HEK293T (cell line): Measurements from ENCODE around the gene APOA5.

Experiments used
- CTCF ChIA-PET: fragments of 350-600 bp; formaldehyde crosslinking; extraction: SDS; loops from one replicate; lab custom pipeline; 2021; ENCODE audit warnings: antibody characterized with exemption, inconsistent platforms; lab: Yijun Ruan, JAX
- POLR2A ChIA-PET: fragments of 350-600 bp; formaldehyde crosslinking; extraction: SDS; loops from one replicate; lab custom pipeline; 2020; ENCODE audit warnings: antibody characterized with exemption, inconsistent platforms; lab: Yijun Ruan, JAX
- DNase-seq: peaks from one replicate; pipeline ENCODE4 v3.0.0; 2012; ENCODE audit warnings: mixed read lengths; ENCODE audit errors: extremely low spot score
- ARNT ChIP-seq: fragments of 450-650 bp; IDR thresholded peaks from 2 replicates; pipeline ENCODE4 v1.6.1; 2017; ENCODE audit warnings: mild to moderate bottlenecking
- BHLHE40 ChIP-seq: fragments of 450-650 bp; IDR thresholded peaks from 2 replicates; pipeline ENCODE4 v1.6.1; 2016; ENCODE audit warnings: mild to moderate bottlenecking, moderate library complexity, borderline replicate concordance
- CTBP1 ChIP-seq: fragments of 450-650 bp; IDR thresholded peaks from 2 replicates; pipeline ENCODE4 v1.6.1; 2016; ENCODE audit warnings: borderline replicate concordance
- ELF4 ChIP-seq: fragments of 450-650 bp; IDR thresholded peaks from 2 replicates; pipeline ENCODE4 v1.6.1; 2017; ENCODE audit warnings: antibody characterized with exemption
- FOXA1 ChIP-seq: fragments of 450-650 bp; IDR thresholded peaks from 2 replicates; pipeline ENCODE4 v1.6.1; 2016; ENCODE audit warnings: mild to moderate bottlenecking
- FOXK2 ChIP-seq: fragments of 450-650 bp; IDR thresholded peaks from 2 replicates; pipeline ENCODE4 v1.6.1; 2016; ENCODE audit warnings: mild to moderate bottlenecking
- FOXM1 ChIP-seq: fragments of 450-650 bp; IDR thresholded peaks from 2 replicates; pipeline ENCODE4 v1.6.1; 2017; ENCODE audit warnings: mild to moderate bottlenecking, borderline replicate concordance
- HDGF ChIP-seq: fragments of 450-650 bp; IDR thresholded peaks from 2 replicates; pipeline ENCODE4 v1.6.1; 2017; ENCODE audit warnings: antibody characterized with exemption, borderline replicate concordance
- L3MBTL2 ChIP-seq: fragments of 450-650 bp; conservative IDR thresholded peaks from 2 replicates; pipeline ENCODE4 v1.6.1; 2016; ENCODE audit warnings: mild to moderate bottlenecking
- LEF1 ChIP-seq: fragments of 450-650 bp; IDR thresholded peaks from 2 replicates; pipeline ENCODE4 v1.6.1; 2017; ENCODE audit warnings: mild to moderate bottlenecking, borderline replicate concordance
- NFRKB ChIP-seq: fragments of 450-650 bp; IDR thresholded peaks from 2 replicates; pipeline ENCODE4 v1.6.1; 2016; ENCODE audit warnings: mild to moderate bottlenecking, moderate library complexity
- SP1 ChIP-seq: fragments of 450-650 bp; IDR thresholded peaks from 2 replicates; pipeline ENCODE4 v1.6.1; 2017
- TARDBP ChIP-seq: fragments of 450-650 bp; IDR thresholded peaks from 2 replicates; pipeline ENCODE4 v1.6.1; 2016
- ZNF384 ChIP-seq: fragments of 450-650 bp; IDR thresholded peaks from 2 replicates; pipeline ENCODE4 v1.6.1; 2016
- TF ChIP-seq, protein P1 (sequence below): fragments of 450-650 bp; IDR thresholded peaks from 2 replicates; pipeline ENCODE4 v1.6.1; 2016

Gene APOA5

GRCh38 chr11:116791002-116791812 is 472 bp downstream of the APOA5 start:
- TF ChIP-seq FOXM1 (no peak), LEF1 (no peak), ARNT (no peak), TARDBP (no peak), FOXK2 (no peak), CTBP1 (no peak), HDGF (no peak), ELF4 (no peak), L3MBTL2 (no peak)
- TF ChIP-seq, protein P1, sequence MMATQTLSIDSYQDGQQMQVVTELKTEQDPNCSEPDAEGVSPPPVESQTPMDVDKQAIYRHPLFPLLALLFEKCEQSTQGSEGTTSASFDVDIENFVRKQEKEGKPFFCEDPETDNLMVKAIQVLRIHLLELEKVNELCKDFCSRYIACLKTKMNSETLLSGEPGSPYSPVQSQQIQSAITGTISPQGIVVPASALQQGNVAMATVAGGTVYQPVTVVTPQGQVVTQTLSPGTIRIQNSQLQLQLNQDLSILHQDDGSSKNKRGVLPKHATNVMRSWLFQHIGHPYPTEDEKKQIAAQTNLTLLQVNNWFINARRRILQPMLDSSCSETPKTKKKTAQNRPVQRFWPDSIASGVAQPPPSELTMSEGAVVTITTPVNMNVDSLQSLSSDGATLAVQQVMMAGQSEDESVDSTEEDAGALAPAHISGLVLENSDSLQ: no peak
- ChIA-PET POLR2A (interaction anchor here (2.4 kb wide), 1 partner anchor 45 kb away, joined by 28 read pairs; no protein-coding TSS in a partner anchor), CTCF (interaction anchor here (0.6 to 3.3 kb wide), 14 partner anchors 8 to 348 kb away, joined by 3 to 56 read pairs (median 3); partner anchors contain the start of genes APOA1 and SIK3)
- DNase-seq: peak; percentile 92

- ChIA-PET POLR2A (interaction anchor here (1.2 to 2.4 kb wide), 2 partner anchors 43 to 46 kb away, joined by 4 to 28 read pairs; no protein-coding TSS in a partner anchor), CTCF (interaction anchor here (0.5 to 3.3 kb wide), 11 partner anchors 10 to 348 kb away, joined by 3 to 56 read pairs (median 3); partner anchors contain the start of genes APOA1 and SIK3)
- TF ChIP-seq ARNT (no peak), NFRKB (no peak), ELF4 (no peak), HDGF (no peak), ZNF384 (no peak), LEF1 (no peak), CTBP1 (no peak)
- TF ChIP-seq, protein P1: no peak
- DNase-seq: no peak
Measured at GRCh38 chr11:116790167-116791001, 1.3 kb downstream of the APOA5 start.

DNA sequence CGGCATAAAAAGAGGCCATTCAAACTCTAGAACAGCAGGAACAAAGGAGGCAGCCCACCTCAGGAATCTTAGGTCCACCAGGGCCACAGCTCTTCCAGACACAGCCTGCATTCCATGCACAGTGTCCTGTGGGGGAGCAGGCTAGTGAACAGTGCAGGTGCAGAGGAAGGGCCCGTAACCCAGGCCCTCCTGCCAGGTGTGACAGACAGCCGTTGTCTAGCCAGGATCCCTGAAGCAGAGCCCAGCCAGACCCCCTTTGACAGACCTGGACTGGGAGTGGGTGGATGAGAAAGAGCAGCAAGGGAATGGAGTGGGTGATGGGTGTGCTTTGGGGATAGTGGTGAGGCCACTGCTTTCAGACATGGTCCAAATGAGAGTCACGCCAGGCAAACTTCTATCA is 2.7 kb downstream of the APOA5 start:
- POLR2A ChIA-PET: interaction anchor here (2.8 kb wide), 1 partner anchor 46 kb away, joined by 24 read pairs; no protein-coding TSS in a partner anchor
- TF ChIP-seq ELF4 (no peak), CTBP1 (no peak), TARDBP (no peak), FOXM1 (no peak), L3MBTL2 (no peak), FOXK2 (no peak), ZNF384 (no peak), ARNT (no peak), FOXA1 (no peak)
- DNase-seq: no peak
- CTCF ChIA-PET: interaction anchor here (3.3 kb wide), 1 partner anchor 47 kb away, joined by 56 read pairs; the partner anchor contains the start of gene APOA1

DNA sequence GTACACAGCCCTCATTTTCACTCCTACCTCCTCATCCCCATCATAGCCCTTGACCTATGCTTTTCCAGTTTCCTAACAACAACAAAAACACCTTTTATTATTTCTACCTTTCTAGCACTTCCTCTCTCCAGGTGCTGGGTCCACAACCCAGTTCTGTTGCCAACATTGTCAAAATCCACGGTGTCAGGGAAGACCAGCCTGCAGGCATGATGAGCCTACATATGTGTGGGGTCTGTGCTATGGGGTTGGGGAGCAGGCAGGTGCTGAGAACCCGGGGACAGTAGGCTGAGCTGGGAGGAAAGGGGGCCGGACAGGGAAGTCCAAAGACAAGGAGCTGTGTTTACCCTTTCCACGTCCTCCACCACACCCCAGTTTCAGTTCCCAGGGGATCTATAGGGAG is 3.1 kb downstream of the APOA5 start:
- CTCF ChIA-PET: interaction anchor here (0.6 kb wide), 1 partner anchor 47 kb away, joined by 3 read pairs; no protein-coding TSS in a partner anchor
- TF ChIP-seq TARDBP: no peak
- no peak for TF ChIP-seq FOXM1
- POLR2A ChIA-PET: interaction anchor here (0.6 to 3.4 kb wide), 9 partner anchors 10 to 309 kb away, joined by 3 to 24 read pairs (median 6); partner anchors contain the start of genes BUD13 and SIK3
- no peak for DNase-seq

GRCh38 chr11:116787786-116788486 is 3.7 kb downstream of the APOA5 start, which contains the start of gene ZPR1:
Gene ZPR1, minus strand, starts transcription at chr11:116788023. Its CDS starts 33 bp downstream, at chr11:116787990.
- DNase-seq: peak; percentile 79
- TF ChIP-seq ELF4 (peak; percentile 31; the same call in 1 of the 2 replicates), TARDBP (no peak)
- ChIA-PET POLR2A (interaction anchor here (0.6 to 3.4 kb wide), 10 partner anchors 9 to 356 kb away, joined by 3 to 24 read pairs (median 5); partner anchors contain the start of genes BUD13, PAFAH1B2 and SIK3), CTCF (interaction anchor here (0.6 kb wide), 1 partner anchor 48 kb away, joined by 3 read pairs; no protein-coding TSS in a partner anchor)

GRCh38 chr11:116787436-116787785 is 4.3 kb downstream of the APOA5 start:
- TF ChIP-seq BHLHE40 (no peak), TARDBP (no peak), SP1 (no peak)
- POLR2A ChIA-PET: interaction anchor here (1.0 to 3.4 kb wide), 9 partner anchors 8 to 356 kb away, joined by 3 to 24 read pairs (median 6); partner anchors contain the start of genes BUD13, PAFAH1B2 and SIK3
- no peak for DNase-seq
- CTCF ChIA-PET: interaction anchor here (1.3 kb wide), 1 partner anchor 386 kb away, joined by 4 read pairs; no protein-coding TSS in a partner anchor
